Panc1 (cell line): ENCODE measurements around the gene CYRIA.

Experiments used
- POLR2AphosphoS5 ChIP-seq: IDR thresholded peaks from 2 replicates; pipeline ENCODE4 v1.6.1; 2012; ENCODE audit warnings: mild to moderate bottlenecking, low read depth, low read length, moderate library complexity
- TCF7L2 ChIP-seq: IDR thresholded peaks from 2 replicates; pipeline ENCODE4 v1.6.1; 2011; ENCODE audit warnings: mild to moderate bottlenecking, low read depth, low read length, inconsistent platforms
- TF ChIP-seq, protein P1 (sequence below): fragments of 450-650 bp; IDR thresholded peaks from 2 replicates; pipeline ENCODE4 v1.5.1; 2017; ENCODE audit warnings: mild to moderate bottlenecking
- TF ChIP-seq, protein P2 (sequence below), 2 experiments: IDR thresholded peaks; 2 replicates each; pipeline ENCODE4 v1.6.1; 2011 to 2012; ENCODE audit warnings: low read depth in 2 of 2, control low read depth in 1 of 2, low read length in 1 of 2, mild to moderate bottlenecking in 1 of 2, moderate library complexity in 1 of 2; ENCODE audit not compliant: insufficient read depth in 1 of 2

DNA sequence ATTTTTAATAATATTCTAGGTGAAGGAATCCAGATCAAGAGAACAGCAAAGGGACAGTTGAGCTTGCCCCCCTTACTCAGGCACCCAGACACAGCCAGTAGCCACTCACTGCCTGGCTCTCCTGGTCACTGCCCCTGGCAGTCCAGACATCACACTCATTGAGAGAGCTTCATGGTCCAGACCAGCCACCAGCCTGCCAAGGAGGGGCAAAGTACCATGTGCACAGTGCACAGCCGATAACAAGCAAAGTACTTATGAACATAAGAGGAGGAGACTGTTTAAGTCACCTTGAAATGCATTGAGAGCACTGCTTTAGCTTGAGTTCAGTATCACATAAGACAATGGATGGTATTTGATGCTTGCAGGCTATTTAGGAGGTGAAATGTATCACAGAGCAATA lies 21.6 kb upstream of the CYRIA start:
- TF ChIP-seq, protein P1, sequence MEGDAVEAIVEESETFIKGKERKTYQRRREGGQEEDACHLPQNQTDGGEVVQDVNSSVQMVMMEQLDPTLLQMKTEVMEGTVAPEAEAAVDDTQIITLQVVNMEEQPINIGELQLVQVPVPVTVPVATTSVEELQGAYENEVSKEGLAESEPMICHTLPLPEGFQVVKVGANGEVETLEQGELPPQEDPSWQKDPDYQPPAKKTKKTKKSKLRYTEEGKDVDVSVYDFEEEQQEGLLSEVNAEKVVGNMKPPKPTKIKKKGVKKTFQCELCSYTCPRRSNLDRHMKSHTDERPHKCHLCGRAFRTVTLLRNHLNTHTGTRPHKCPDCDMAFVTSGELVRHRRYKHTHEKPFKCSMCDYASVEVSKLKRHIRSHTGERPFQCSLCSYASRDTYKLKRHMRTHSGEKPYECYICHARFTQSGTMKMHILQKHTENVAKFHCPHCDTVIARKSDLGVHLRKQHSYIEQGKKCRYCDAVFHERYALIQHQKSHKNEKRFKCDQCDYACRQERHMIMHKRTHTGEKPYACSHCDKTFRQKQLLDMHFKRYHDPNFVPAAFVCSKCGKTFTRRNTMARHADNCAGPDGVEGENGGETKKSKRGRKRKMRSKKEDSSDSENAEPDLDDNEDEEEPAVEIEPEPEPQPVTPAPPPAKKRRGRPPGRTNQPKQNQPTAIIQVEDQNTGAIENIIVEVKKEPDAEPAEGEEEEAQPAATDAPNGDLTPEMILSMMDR: no peak
- TF ChIP-seq POLR2AphosphoS5: no peak
- TF ChIP-seq, protein P2, sequence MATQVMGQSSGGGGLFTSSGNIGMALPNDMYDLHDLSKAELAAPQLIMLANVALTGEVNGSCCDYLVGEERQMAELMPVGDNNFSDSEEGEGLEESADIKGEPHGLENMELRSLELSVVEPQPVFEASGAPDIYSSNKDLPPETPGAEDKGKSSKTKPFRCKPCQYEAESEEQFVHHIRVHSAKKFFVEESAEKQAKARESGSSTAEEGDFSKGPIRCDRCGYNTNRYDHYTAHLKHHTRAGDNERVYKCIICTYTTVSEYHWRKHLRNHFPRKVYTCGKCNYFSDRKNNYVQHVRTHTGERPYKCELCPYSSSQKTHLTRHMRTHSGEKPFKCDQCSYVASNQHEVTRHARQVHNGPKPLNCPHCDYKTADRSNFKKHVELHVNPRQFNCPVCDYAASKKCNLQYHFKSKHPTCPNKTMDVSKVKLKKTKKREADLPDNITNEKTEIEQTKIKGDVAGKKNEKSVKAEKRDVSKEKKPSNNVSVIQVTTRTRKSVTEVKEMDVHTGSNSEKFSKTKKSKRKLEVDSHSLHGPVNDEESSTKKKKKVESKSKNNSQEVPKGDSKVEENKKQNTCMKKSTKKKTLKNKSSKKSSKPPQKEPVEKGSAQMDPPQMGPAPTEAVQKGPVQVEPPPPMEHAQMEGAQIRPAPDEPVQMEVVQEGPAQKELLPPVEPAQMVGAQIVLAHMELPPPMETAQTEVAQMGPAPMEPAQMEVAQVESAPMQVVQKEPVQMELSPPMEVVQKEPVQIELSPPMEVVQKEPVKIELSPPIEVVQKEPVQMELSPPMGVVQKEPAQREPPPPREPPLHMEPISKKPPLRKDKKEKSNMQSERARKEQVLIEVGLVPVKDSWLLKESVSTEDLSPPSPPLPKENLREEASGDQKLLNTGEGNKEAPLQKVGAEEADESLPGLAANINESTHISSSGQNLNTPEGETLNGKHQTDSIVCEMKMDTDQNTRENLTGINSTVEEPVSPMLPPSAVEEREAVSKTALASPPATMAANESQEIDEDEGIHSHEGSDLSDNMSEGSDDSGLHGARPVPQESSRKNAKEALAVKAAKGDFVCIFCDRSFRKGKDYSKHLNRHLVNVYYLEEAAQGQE (IDR thresholded peaks at IDR 0.05; ENCODE audit: insufficient read depth in 1 of 2, low read depth in 2 of 2, low read length in 1 of 2): no peak
- no peak for TF ChIP-seq TCF7L2
